AG08396 (cell line): ENCODE data around the gene DNALI1.
"Not testable (repeated sequence)": the region's sequence is repeated elsewhere in the genome, so short reads cannot be mapped to it uniquely, and the experiment has no call there.

Source experiments
- DNase-seq: peaks from one replicate; pipeline ENCODE4 v3.0.0; 2012; ENCODE audit warnings: low spot score, mixed read lengths

Gene DNALI1

DNA sequence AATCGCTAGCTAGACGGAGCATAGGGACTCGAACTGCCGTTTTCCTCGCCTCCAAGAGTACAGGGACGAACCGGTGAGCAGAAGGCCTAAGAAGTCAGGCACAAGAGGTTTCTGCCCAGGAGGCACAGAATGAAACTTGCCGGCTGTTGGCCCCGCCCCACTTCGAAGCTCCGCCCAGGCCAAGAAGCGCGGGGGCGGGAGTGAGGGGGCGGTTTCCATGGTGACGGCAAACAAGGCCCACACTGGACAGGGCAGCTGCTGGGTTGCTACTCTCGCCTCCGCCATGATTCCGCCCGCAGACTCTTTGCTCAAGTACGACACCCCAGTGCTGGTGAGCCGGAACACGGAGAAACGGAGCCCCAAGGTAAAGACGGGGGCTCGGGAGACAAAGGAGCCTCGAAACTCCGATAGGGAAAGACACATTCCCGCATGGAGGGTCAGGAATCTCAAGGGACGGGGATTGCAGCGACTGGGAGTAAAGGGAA, at the start of gene DNALI1:
Gene DNALI1, plus strand, starts transcription at position 229 of the 485 bp plus-strand sequence. Its CDS starts 55 bp downstream, at position 284.
- peak; percentile 96 for DNase-seq

- peak; percentile 39 for DNase-seq
Measured at GRCh38 chr1:37509181-37509580, 47.6 kb upstream of the DNALI1 start.

DNA sequence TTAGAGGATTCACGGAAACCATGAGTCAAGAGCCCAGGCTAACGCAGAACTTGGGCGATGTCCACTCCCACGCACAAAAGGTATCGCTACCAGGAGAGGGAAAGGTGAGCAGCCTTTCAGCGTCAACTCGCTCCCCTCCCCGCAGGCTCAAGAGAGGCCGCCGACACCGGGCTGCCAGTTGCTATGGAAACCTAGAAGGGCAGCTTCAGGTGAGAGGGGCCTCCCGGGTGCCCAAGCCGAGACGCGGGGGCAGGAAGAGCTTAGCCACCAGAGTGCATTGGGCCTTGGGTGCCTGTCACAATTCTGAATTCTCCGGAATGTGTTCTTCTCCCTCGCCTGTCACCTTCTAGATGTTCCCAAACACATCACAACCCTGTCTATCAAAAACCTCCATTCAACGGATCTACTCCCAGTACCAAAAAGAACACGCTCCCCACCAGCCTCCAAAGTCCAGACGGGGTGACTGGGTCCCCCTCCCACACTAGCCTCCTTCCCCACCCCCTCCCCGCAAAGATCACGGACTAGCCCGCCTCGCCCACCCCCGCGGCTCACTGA, 42.9 kb upstream of the DNALI1 start:
- peak; percentile 36 for DNase-seq

GRCh38 chr1:37514350-37515184, 42.2 kb upstream of the DNALI1 start, which contains the start of gene MEAF6:
Gene MEAF6, minus strand, starts transcription at chr1:37514766. Its CDS starts 20 bp downstream, at chr1:37514746.
- DNase-seq: peak; percentile 97

GRCh38 chr1:37515185-37516034, 41.3 kb upstream of the DNALI1 start:
- no peak for DNase-seq

GRCh38 chr1:37517569-37517968, 39.2 kb upstream of the DNALI1 start:
- DNase-seq: no peak

DNA sequence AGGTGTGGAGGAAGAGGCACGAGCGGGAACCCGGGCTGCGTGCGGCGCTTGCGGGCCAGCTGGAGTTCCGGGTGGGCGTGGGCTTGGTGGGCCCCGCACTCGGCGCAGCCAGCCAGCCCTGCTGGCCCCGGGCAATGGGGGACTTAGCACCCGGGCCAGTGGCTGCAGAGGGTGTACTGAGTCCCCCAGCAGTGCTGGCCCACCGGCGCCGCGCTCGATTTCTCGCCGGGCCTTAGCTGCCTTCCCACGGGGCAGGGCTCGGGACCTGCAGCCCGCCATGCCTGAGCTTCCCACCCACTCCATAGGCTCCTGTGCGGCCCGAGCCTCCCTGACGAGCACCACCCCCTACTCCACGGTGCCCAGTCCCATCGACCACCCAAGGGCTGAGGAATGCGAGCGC, 38.5 kb upstream of the DNALI1 start:
- not testable (repeated sequence) for DNase-seq

DNA sequence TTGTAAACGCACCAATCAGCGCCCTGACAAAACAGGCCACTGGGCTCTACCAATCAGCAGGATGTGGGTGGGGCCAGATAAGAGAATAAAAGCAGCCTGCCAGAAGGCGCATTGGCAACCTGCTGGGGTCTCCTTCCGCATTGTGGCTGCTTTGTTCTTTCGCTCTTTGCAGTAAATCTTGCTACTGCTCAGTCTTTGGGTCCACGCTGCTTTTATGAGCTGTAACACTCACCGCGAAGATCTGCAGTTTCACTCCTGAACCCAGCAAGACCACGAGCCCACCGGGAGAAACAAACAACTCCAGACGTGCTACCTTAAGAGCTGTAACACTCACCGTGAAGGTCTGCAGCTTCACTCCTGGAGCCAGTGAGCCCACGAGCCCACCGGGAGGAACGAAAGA, 37.8 kb upstream of the DNALI1 start:
- not testable (repeated sequence) for DNase-seq

GRCh38 chr1:37519613-37520012, 37.1 kb upstream of the DNALI1 start:
- no peak for DNase-seq

GRCh38 chr1:37529888-37530287, 26.9 kb upstream of the DNALI1 start:
- DNase-seq: not testable (repeated sequence)

- not testable (repeated sequence) for DNase-seq
Measured at GRCh38 chr1:37532418-37533156, 24.2 kb upstream of the DNALI1 start.

GRCh38 chr1:37533317-37534093, 23.2 kb upstream of the DNALI1 start:
- DNase-seq: no peak

DNA sequence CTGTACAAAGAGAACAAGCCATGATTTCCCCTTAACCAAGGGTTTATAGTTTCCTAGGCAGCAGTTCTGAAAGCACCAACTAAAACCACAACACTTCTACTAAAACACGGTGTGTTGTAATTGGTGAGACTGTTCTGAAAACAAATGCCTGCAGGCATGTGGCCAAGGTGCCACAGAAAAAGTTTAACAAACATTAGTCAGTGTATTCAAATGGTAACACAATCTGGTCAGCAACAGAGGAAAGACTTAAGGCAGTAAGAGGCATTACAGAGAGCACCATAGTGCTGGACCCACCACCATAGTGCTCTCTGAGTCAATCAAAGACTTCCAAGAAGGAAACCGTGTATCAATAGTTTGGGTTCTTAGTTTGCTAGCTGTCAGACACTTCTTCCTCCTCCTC, 19.4 kb upstream of the DNALI1 start:
- peak; percentile 28 for DNase-seq

DNA sequence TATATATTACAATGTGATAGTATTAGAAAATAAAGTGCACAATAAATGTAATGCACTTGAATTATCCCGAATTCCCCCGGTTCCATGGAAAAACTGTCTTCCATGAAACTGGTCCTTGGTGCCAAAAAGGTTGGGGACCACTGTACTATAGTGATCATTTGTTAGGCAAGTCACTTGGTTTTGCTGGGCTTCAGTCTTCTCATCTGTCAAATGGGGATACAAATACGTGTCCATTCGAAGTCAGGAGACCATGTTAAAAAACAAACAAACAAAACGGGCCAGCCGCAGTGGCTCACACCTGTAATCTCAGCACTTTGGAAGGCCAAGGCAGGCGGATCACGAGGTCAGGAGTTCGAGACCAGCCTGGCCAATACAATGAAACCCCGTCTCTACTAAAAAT, 17.6 kb upstream of the DNALI1 start:
- DNase-seq: not testable (repeated sequence)

- no peak for DNase-seq
Measured at GRCh38 chr1:37540036-37540785, 16.5 kb upstream of the DNALI1 start.

DNA sequence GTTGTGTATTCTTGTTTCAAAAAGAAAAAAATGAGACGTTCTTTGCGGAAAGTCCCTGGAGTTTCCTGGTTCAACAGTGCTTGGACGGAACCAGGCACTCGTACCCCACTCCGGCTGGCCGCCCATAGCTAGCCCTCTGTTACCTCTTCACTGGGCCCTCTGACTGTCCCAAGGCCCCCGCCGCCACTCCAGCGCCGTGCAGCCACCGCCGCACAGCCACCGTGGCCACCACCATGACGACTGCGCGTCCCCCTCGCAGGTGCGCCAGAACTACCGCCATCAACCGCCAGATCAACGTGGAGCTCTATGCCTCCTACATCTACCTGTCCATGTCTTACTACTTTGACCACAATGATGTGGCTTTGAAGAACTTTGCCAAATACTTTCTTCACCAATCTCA, 12.2 kb upstream of the DNALI1 start:
- no peak for DNase-seq

GRCh38 chr1:37545019-37545418, 11.7 kb upstream of the DNALI1 start:
- DNase-seq: no peak

GRCh38 chr1:37549341-37549740, 7.4 kb upstream of the DNALI1 start:
- no peak for DNase-seq

GRCh38 chr1:37553598-37553926, 3.2 kb upstream of the DNALI1 start:
- DNase-seq: peak; percentile 16
